HG03558 (cell line): ENCODE measurements around the gene GRIA2.
"Not testable (repeated sequence)": the region's sequence is repeated elsewhere in the genome, so short reads cannot be mapped to it uniquely, and the experiment has no call there.

Experiments used
- ATAC-seq: cut with Tn5 transposase; IDR thresholded peaks from one replicate; pipeline ENCODE4 v1.9.1; 2021; ENCODE audit warnings: moderate number of reproducible peaks; ENCODE audit not compliant: unreplicated experiment; ENCODE audit errors: extremely low read depth

GRIA2 gene

GRCh38 chr4:157220371-157220881 lies at the start of gene GRIA2:
Gene GRIA2 (plus strand): TSS chr4:157220728. CDS start chr4:157221043, 315 bp downstream.
- ATAC-seq: no peak

- ATAC-seq: no peak
These were observed 48.5 kb upstream of the GRIA2 start for GRCh38 chr4:157172011-157172410.

GRCh38 chr4:157180268-157180667 lies 40.3 kb upstream of the GRIA2 start:
- ATAC-seq: not testable (repeated sequence)

- no peak for ATAC-seq
These were observed 36.2 kb upstream of the GRIA2 start for GRCh38 chr4:157184300-157184699.

- ATAC-seq: no peak
These were observed 35.2 kb upstream of the GRIA2 start for GRCh38 chr4:157185363-157185762.

GRCh38 chr4:157195374-157195773 lies 25.2 kb upstream of the GRIA2 start:
- ATAC-seq: no peak

GRCh38 chr4:157196046-157196445 lies 24.5 kb upstream of the GRIA2 start:
- no peak for ATAC-seq

GRCh38 chr4:157204634-157205244 lies 15.8 kb upstream of the GRIA2 start:
- no peak for ATAC-seq

- ATAC-seq: no peak
These were observed 2.8 kb upstream of the GRIA2 start for GRCh38 chr4:157217708-157218107.

GRCh38 chr4:157219711-157220370 lies 687 bp upstream of the GRIA2 start:
- ATAC-seq: no peak

- ATAC-seq: no peak
These were observed 932 bp downstream of the GRIA2 start for GRCh38 chr4:157221426-157221894.

- no peak for ATAC-seq
These were observed 1.6 kb downstream of the GRIA2 start for GRCh38 chr4:157221895-157222770.

GRCh38 chr4:157222771-157223160 lies 2.2 kb downstream of the GRIA2 start:
- no peak for ATAC-seq

- no peak for ATAC-seq
These were observed 2.9 kb downstream of the GRIA2 start for GRCh38 chr4:157223456-157223855.

- ATAC-seq: no peak
These were observed 4.6 kb downstream of the GRIA2 start for GRCh38 chr4:157225096-157225495.

GRCh38 chr4:157226035-157226434 lies 5.5 kb downstream of the GRIA2 start:
- no peak for ATAC-seq

GRCh38 chr4:157226601-157227000 lies 6.1 kb downstream of the GRIA2 start:
- no peak for ATAC-seq

- ATAC-seq: no peak
These were observed 11.0 kb downstream of the GRIA2 start for GRCh38 chr4:157231525-157231924.

GRCh38 chr4:157242871-157243270 lies 22.3 kb downstream of the GRIA2 start:
- ATAC-seq: no peak

GRCh38 chr4:157244348-157244747 lies 23.8 kb downstream of the GRIA2 start:
- ATAC-seq: no peak

GRCh38 chr4:157245351-157245750 lies 24.8 kb downstream of the GRIA2 start:
- no peak for ATAC-seq
